ENCODE data around the gene MCOLN2. TPM values are rescaled to one million over a fixed set of nuclear protein-coding genes. Genes with fewer than 3 reads are reported as not detected.
A peak's percentile ranks its signal among the peaks of the same experiment; 100 is the strongest.

The MCOLN2 gene
- total RNA-seq, 2 donors from 2014 or later: 25.6 to 43.8 TPM

- no peaks in the 10 kb centered on the region for H3K4me1 Mint-ChIP-seq
- no peaks in the 10 kb centered on the region for H3K27me3 Mint-ChIP-seq
- peaks cover 48% of the 10 kb centered on the region for H3K36me3 Mint-ChIP-seq (ENCODE audit: low read depth)
- no peak for ATAC-seq (replicated peaks)
- no peak overlapping the region for H3K4me3 Mint-ChIP-seq
- H3K27ac Mint-ChIP-seq: no peak overlapping the region
- no peaks in the 10 kb centered on the region for H3K9me3 Mint-ChIP-seq
Observed at GRCh38 chr1:84940481-84940880, 56.4 kb downstream of the MCOLN2 start.

GRCh38 chr1:84939761-84940160 is 57.2 kb downstream of the MCOLN2 start:
- no peaks in the 10 kb centered on the region for H3K4me1 Mint-ChIP-seq
- H3K36me3 Mint-ChIP-seq (ENCODE audit: low read depth): peaks cover 45% of the 10 kb centered on the region
- H3K27me3 Mint-ChIP-seq: no peaks in the 10 kb centered on the region
- no peak overlapping the region for H3K4me3 Mint-ChIP-seq
- ATAC-seq (replicated peaks): no peak
- H3K27ac Mint-ChIP-seq: no peak overlapping the region
- H3K9me3 Mint-ChIP-seq: no peaks in the 10 kb centered on the region

DNA sequence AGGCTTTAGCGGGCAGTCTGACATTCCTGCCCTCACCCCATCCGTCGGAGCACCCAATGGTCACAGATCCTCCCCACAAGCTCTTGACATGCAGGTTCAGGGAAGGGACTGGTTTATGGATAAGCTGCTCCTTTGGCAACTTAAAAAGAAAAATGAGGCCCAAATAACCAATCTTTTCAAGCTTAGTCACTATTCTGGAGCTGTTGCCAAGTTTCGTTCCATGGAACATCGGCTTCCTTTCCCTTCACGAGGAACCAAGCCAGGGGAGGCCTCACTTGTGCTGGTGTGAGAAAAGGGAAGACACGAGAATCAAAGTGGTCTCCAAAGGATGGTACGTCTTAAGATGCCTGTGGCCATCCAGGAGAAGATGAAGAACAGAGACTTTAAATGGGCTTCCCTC is 57.8 kb downstream of the MCOLN2 start:
- peaks cover 45% of the 10 kb centered on the region for H3K36me3 Mint-ChIP-seq (ENCODE audit: low read depth)
- no peak overlapping the region for H3K4me3 Mint-ChIP-seq
- H3K9me3 Mint-ChIP-seq: no peaks in the 10 kb centered on the region
- no peaks in the 10 kb centered on the region for H3K4me1 Mint-ChIP-seq
- H3K27me3 Mint-ChIP-seq: no peaks in the 10 kb centered on the region
- ATAC-seq (replicated peaks): no peak
- peak overlapping the region; percentile 56 for H3K27ac Mint-ChIP-seq

DNA sequence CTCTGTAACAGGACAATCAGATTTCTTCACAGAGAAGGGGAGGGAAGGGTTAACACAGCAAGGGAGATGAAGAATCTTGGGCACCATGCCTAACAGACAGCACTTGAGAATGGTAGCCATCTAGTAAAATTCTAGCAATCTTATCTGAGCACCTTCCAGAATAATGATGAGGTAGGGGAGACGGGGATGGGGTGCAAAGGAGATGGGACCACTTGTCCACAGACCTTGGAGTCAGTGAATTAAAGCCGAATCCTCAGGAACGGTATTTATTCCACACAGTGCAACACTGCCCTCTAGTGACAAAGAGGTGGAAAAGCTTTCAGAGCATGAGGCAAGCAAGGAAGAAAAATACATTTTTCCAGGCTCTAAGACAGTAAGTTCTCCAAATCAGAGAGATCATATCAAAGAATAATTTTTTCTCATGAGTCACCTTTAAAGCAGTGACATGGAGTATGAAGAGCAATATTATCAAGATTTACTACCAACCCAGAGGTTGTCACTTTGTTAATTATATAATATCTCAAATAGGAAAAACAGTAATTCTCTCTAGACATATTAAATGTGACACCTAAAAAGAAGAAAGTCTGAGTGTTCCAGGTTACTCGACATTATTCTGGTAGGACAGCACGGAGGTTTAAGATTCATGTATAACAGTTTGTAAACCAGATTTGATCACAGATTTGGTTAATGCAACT is 60.6 kb downstream of the MCOLN2 start:
- Mint-ChIP-seq H3K36me3 (ENCODE audit: low read depth) (peaks cover 48% of the 10 kb centered on the region), H3K4me3 (no peak overlapping the region), H3K27ac (no peak overlapping the region), H3K4me1 (no peaks in the 10 kb centered on the region), H3K9me3 (no peaks in the 10 kb centered on the region), H3K27me3 (no peaks in the 10 kb centered on the region)
- ATAC-seq (replicated peaks): peak; percentile 39

DNA sequence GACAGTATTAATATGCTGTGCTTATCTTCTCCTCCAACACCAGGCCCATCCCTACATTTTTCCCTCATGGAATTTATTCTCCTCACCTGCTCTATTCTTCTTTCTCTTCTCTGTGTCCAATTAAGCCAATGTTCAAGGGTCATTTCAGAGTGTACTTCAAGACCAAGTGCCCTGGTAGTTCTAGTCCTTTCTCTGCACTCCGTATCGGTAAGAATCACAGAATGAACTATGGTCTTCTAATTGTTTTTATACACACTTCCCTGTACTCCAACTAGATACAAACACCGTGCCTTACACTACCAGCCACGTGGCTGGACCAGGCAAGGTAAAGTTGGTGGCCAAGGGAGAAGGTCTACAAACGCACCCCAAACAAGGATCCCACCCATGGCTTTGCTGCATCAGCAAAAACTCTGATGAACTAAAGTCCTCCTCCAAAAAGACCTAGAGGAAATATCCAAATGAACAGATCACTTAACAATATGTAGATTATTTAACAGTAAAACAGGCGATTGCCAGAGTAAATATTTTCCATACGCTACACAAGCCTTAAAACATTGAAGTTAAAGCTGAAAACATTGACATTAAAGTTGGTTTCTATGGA is 63.8 kb downstream of the MCOLN2 start:
- Mint-ChIP-seq H3K4me1 (no peaks in the 10 kb centered on the region), H3K27ac (no peak overlapping the region), H3K27me3 (no peaks in the 10 kb centered on the region), H3K9me3 (no peaks in the 10 kb centered on the region), H3K4me3 (no peak overlapping the region), H3K36me3 (ENCODE audit: low read depth) (peaks cover 52% of the 10 kb centered on the region)
- ATAC-seq (replicated peaks): no peak

DNA sequence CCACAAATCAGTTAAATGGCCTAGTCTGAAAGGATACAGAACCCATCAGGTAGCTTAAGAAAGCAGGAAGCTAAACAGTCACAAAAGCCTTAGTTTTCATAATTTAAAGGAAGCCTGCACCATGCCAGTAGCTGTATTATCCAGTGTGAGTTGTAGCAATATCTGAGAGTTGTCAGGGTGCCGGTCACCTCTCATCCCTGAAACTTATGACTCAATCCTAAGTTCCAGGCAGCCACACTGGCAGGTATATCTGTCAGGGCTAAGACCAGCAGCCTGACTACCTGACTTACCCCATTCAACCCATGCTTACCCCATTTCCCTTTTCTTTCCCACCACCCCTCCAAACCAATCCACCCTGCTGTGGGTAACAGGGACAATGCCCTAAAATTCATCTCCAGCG is 66.1 kb downstream of the MCOLN2 start:
- Mint-ChIP-seq H3K27me3 (no peaks in the 10 kb centered on the region), H3K4me3 (no peak overlapping the region), H3K4me1 (no peaks in the 10 kb centered on the region), H3K27ac (no peak overlapping the region), H3K36me3 (ENCODE audit: low read depth) (peaks cover 53% of the 10 kb centered on the region), H3K9me3 (no peaks in the 10 kb centered on the region)
- ATAC-seq (replicated peaks): no peak

- ATAC-seq (replicated peaks): no peak
- Mint-ChIP-seq H3K36me3 (ENCODE audit: low read depth) (peaks cover 54% of the 10 kb centered on the region), H3K27me3 (no peaks in the 10 kb centered on the region), H3K27ac (no peak overlapping the region), H3K4me1 (no peaks in the 10 kb centered on the region), H3K4me3 (no peak overlapping the region), H3K9me3 (no peaks in the 10 kb centered on the region)
Observed at GRCh38 chr1:84930329-84930728, 66.6 kb downstream of the MCOLN2 start.

DNA sequence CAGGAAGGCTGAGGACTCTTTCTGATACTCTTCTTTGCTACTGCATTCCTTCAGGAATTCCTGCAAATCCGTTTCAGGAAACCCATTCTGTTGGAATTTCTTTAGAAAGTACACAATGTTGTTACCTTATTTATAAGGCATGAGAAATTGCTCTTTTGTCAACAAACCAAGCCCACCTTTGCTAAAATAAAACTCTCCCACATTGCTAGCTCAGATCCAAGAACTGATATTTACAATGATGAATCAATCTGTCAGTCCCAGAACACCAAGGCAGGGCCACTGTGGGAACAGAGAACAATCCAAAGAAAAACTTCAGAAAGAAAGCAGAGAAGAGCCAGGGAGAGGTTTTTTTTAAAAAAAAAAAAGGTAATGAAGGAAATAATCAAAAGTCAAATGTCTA is 67.3 kb downstream of the MCOLN2 start:
- Mint-ChIP-seq H3K9me3 (no peaks in the 10 kb centered on the region), H3K27me3 (no peaks in the 10 kb centered on the region), H3K27ac (no peak overlapping the region), H3K4me1 (no peaks in the 10 kb centered on the region), H3K36me3 (ENCODE audit: low read depth) (peaks cover 54% of the 10 kb centered on the region), H3K4me3 (no peak overlapping the region)
- no peak for ATAC-seq (replicated peaks)

- no peak overlapping the region for H3K4me3 Mint-ChIP-seq
- no peaks in the 10 kb centered on the region for H3K27me3 Mint-ChIP-seq
- no peaks in the 10 kb centered on the region for H3K4me1 Mint-ChIP-seq
- no peak overlapping the region for H3K27ac Mint-ChIP-seq
- peaks cover 54% of the 10 kb centered on the region for H3K36me3 Mint-ChIP-seq (ENCODE audit: low read depth)
- no peaks in the 10 kb centered on the region for H3K9me3 Mint-ChIP-seq
- no peak for ATAC-seq (replicated peaks)
Observed at GRCh38 chr1:84928979-84929378, 67.9 kb downstream of the MCOLN2 start.

DNA sequence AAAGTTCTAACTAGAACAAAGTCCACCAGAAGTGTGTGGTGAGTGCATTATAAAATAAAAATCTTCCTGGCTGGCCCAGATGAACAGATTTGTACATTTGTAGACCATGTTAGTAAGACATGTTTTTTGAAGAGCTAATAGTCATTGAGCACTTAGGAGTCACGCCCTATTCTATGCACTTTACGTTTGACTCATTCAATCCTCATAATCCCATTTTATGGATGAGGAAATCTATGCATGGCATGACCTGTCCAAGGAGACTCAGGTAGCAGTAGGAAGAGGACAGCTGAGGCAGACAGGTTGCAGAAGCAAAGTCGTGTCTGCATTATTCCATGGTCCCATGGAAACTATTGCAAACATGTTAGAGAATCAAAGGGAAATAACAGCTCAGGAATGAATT is 73.6 kb downstream of the MCOLN2 start:
- ATAC-seq (replicated peaks): no peak
- Mint-ChIP-seq H3K27ac (no peak overlapping the region), H3K4me3 (no peak overlapping the region), H3K9me3 (no peaks in the 10 kb centered on the region), H3K4me1 (no peaks in the 10 kb centered on the region), H3K27me3 (peaks cover 4% of the 10 kb centered on the region), H3K36me3 (ENCODE audit: low read depth) (peaks cover 23% of the 10 kb centered on the region)

DNA sequence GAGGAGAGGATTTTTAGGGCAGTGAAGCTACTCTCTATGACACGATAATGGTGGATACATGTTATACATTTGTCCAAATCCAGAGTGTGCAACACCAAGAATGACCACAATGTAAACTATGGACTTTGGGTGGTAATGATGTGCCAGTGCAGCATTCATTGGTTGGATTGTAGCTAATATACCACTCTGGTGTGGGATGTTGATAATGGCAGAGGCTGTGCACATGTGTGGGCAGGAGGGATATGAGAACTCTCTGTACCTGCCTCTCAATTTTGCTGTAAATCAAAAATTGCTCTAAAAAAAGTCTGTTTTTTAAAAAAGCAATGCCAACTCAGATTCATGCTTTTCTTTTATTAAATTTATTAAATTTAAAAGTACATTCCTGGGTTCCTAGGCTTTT is 76.8 kb downstream of the MCOLN2 start:
- no peak overlapping the region for H3K27ac Mint-ChIP-seq
- ATAC-seq (replicated peaks): no peak
- peaks cover 8% of the 10 kb centered on the region for H3K27me3 Mint-ChIP-seq
- H3K36me3 Mint-ChIP-seq (ENCODE audit: low read depth): no peaks in the 10 kb centered on the region
- H3K9me3 Mint-ChIP-seq: no peaks in the 10 kb centered on the region
- H3K4me1 Mint-ChIP-seq: no peaks in the 10 kb centered on the region
- H3K4me3 Mint-ChIP-seq: no peak overlapping the region

- H3K36me3 Mint-ChIP-seq (ENCODE audit: low read depth): no peaks in the 10 kb centered on the region
- no peaks in the 10 kb centered on the region for H3K9me3 Mint-ChIP-seq
- H3K27me3 Mint-ChIP-seq: peaks cover 8% of the 10 kb centered on the region
- no peak overlapping the region for H3K4me3 Mint-ChIP-seq
- H3K4me1 Mint-ChIP-seq: no peaks in the 10 kb centered on the region
- ATAC-seq (replicated peaks): no peak
- no peak overlapping the region for H3K27ac Mint-ChIP-seq
Observed at GRCh38 chr1:84919461-84919970, 77.4 kb downstream of the MCOLN2 start.

GRCh38 chr1:84918726-84919336 is 78.1 kb downstream of the MCOLN2 start:
- peaks cover 8% of the 10 kb centered on the region for H3K27me3 Mint-ChIP-seq
- ATAC-seq (replicated peaks): no peak
- H3K4me3 Mint-ChIP-seq: no peak overlapping the region
- H3K9me3 Mint-ChIP-seq: no peaks in the 10 kb centered on the region
- no peak overlapping the region for H3K27ac Mint-ChIP-seq
- H3K4me1 Mint-ChIP-seq: no peaks in the 10 kb centered on the region
- H3K36me3 Mint-ChIP-seq (ENCODE audit: low read depth): no peaks in the 10 kb centered on the region

- Mint-ChIP-seq H3K4me1 (no peaks in the 10 kb centered on the region), H3K4me3 (no peak overlapping the region), H3K27ac (no peak overlapping the region), H3K9me3 (no peaks in the 10 kb centered on the region), H3K36me3 (ENCODE audit: low read depth) (no peaks in the 10 kb centered on the region), H3K27me3 (peaks cover 8% of the 10 kb centered on the region)
- ATAC-seq (replicated peaks): no peak
Observed at GRCh38 chr1:84916897-84917296, 80.0 kb downstream of the MCOLN2 start.

GRCh38 chr1:84913555-84913892 is 83.4 kb downstream of the MCOLN2 start:
- Mint-ChIP-seq H3K36me3 (ENCODE audit: low read depth) (no peaks in the 10 kb centered on the region), H3K4me1 (no peaks in the 10 kb centered on the region), H3K9me3 (no peaks in the 10 kb centered on the region), H3K27ac (no peak overlapping the region), H3K27me3 (peaks cover 5% of the 10 kb centered on the region), H3K4me3 (no peak overlapping the region)
- no peak for ATAC-seq (replicated peaks)

Data from activated T-helper 17 cell treated with anti-CD3 and anti-CD28 coated beads, Interleukin-2, amount 50 U/mL, for 72 hours (primary cell).